CD14-positive monocyte (primary cell): Measurements from ENCODE around the gene ITGA11. TPM values are rescaled to one million over a fixed set of nuclear protein-coding genes. Genes with fewer than 3 reads are reported as not detected.

Experiments
- DNase-seq, 3 donors: peaks; one replicate each; pipeline ENCODE4 v3.0.0-alpha.2; 2011 to 2022
- H2AFZ ChIP-seq: 2 replicates; pipeline ENCODE4 v1.6.0; 2012; ENCODE audit warnings: mild to moderate bottlenecking, low read depth, low read length, inconsistent platforms; ENCODE audit not compliant: insufficient read depth, poor library complexity, severe bottlenecking
- H3K27ac ChIP-seq, 2 donors: 1 replicate in 1 of 2; 2 replicates in 1 of 2; pipeline ENCODE4 v1.5.1; 2012 to 2013; ENCODE audit warnings: low read length in 2 of 2, control low read depth in 1 of 2, inconsistent platforms in 1 of 2, low read depth in 1 of 2, mild to moderate bottlenecking in 1 of 2
- H3K27me3 ChIP-seq, 2 donors: one replicate each; pipeline versions ENCODE4 v1.6.0 to v1.6.1; 2011 to 2013; ENCODE audit warnings: low read length in 2 of 2; ENCODE audit not compliant: control insufficient read depth in 2 of 2, insufficient read depth in 2 of 2
- H3K36me3 ChIP-seq, 2 donors: replicated peaks in 1 of 2; 1 replicate in 1 of 2; 2 replicates in 1 of 2; pipeline versions ENCODE4 v1.5.1 to v1.6.1; 2012 to 2013; ENCODE audit warnings: low read length in 2 of 2, control low read depth in 1 of 2, inconsistent platforms in 1 of 2, mild to moderate bottlenecking in 1 of 2; ENCODE audit not compliant: insufficient read depth in 2 of 2, control insufficient read depth in 1 of 2
- H3K4me1 ChIP-seq, 2 donors: 1 replicate in 1 of 2; 2 replicates in 1 of 2; pipeline versions ENCODE4 v1.5.1 to v1.6.1; 2012 to 2013; ENCODE audit warnings: low read length in 2 of 2, control low read depth in 1 of 2, inconsistent platforms in 1 of 2, mild to moderate bottlenecking in 1 of 2, moderate library complexity in 1 of 2; ENCODE audit not compliant: insufficient read depth in 2 of 2, control insufficient read depth in 1 of 2
- H3K4me2 ChIP-seq: replicated peaks from 2 replicates; pipeline ENCODE3; 2012; ENCODE audit warnings: low read length, moderate library complexity, mild to moderate bottlenecking; ENCODE audit not compliant: poor library complexity, severe bottlenecking; ENCODE audit errors: extremely low read depth
- H3K4me3 ChIP-seq, 3 experiments: fragments of 200-600 bp in 1 of 3; sonication (generic) in 1 of 3; replicated peaks in 1 of 3; 1 replicate in 2 of 3; 2 replicates in 1 of 3; pipeline ENCODE4 v1.5.1; 2011 to 2013; ENCODE audit warnings: low read length in 3 of 3, mild to moderate bottlenecking in 3 of 3, control low read depth in 2 of 3, low read depth in 2 of 3, inconsistent platforms in 1 of 3, moderate library complexity in 1 of 3
- H3K79me2 ChIP-seq: 2 replicates; pipeline ENCODE4 v1.6.0; 2012; ENCODE audit warnings: mild to moderate bottlenecking, control low read depth, inconsistent platforms, low read length, moderate library complexity; ENCODE audit not compliant: insufficient read depth
- H3K9ac ChIP-seq: 2 replicates; pipeline ENCODE4 v1.6.0; 2017; ENCODE audit warnings: low read length, mild to moderate bottlenecking; ENCODE audit not compliant: insufficient read depth, poor library complexity, severe bottlenecking
- H3K9me3 ChIP-seq, 2 donors: replicated peaks in 1 of 2; 1 replicate in 1 of 2; 2 replicates in 1 of 2; pipeline versions ENCODE4 v1.5.1 to v1.6.1; 2012 to 2013; ENCODE audit warnings: low read length in 2 of 2, control low read depth in 1 of 2; ENCODE audit not compliant: control insufficient read depth in 1 of 2, insufficient read depth in 1 of 2
- H4K20me1 ChIP-seq: 2 replicates; pipeline ENCODE4 v1.6.0; 2012; ENCODE audit warnings: mild to moderate bottlenecking, low read length, control low read depth, moderate library complexity; ENCODE audit not compliant: insufficient read depth
- H3K27ac Mint-ChIP-seq, 7 donors: one replicate each; pipeline ENCODE4 v1.8.0; 2020; ENCODE audit warnings: mild to moderate bottlenecking in 7 of 7, mixed read lengths in 7 of 7, moderate library complexity in 6 of 7, inconsistent platforms in 2 of 7
- H3K27me3 Mint-ChIP-seq, 3 donors: one replicate each; pipeline ENCODE4 v1.8.0; 2021 to 2022; ENCODE audit warnings: low read depth in 3 of 3, mild to moderate bottlenecking in 3 of 3, mixed read lengths in 3 of 3, moderate library complexity in 3 of 3, inconsistent platforms in 1 of 3
- H3K36me3 Mint-ChIP-seq, 2 donors: one replicate each; pipeline ENCODE4 v1.8.0; 2020; ENCODE audit warnings: mixed read lengths in 2 of 2, inconsistent platforms in 1 of 2, mild to moderate bottlenecking in 1 of 2
- H3K4me1 Mint-ChIP-seq: one replicate; pipeline ENCODE4 v1.8.0; 2020; ENCODE audit warnings: mild to moderate bottlenecking, mixed read lengths
- H3K4me3 Mint-ChIP-seq, 2 donors: one replicate each; pipeline ENCODE4 v1.8.0; 2020; ENCODE audit warnings: mild to moderate bottlenecking in 2 of 2, mixed read lengths in 2 of 2, moderate library complexity in 1 of 2
- H3K9me3 Mint-ChIP-seq, 7 donors: one replicate each; pipeline ENCODE4 v1.8.0; 2020 to 2022; ENCODE audit warnings: mixed read lengths in 7 of 7, mild to moderate bottlenecking in 6 of 7, moderate library complexity in 6 of 7, inconsistent platforms in 2 of 7
- CTCF ChIP-seq: fragments of 200-600 bp; IDR thresholded peaks from one replicate; pipeline ENCODE4 v1.8.0; 2022; ENCODE audit warnings: antibody characterized with exemption, mild to moderate bottlenecking
- WGBS: methylation state at CpG from one replicate; pipeline ENCODE4 v1.1.5; 2013; ENCODE audit warnings: missing lambda C conversion rate; ENCODE audit not compliant: insufficient coverage; 5-methylcytosine and 5-hydroxymethylcytosine counted together
- intact Hi-C, 2 donors: fragments of 100-400 bp; cut with micrococcal nuclease; formaldehyde crosslinking; loops; one replicate each; pipeline versions ENCODE4 v1.15.0 to v1.15.1; 2023
- polyA plus RNA-seq, 3 donors: library from polyadenylated mRNA; depleted of rRNA in 1 of 3; unstranded in 2 of 3; stranded (reverse) in 1 of 3; fragments of 300-500 nt in 2 of 3; fragments of >200 nt in 1 of 3; fragmentation: Illumina TruSeq in 2 of 3; gene quantifications; 1 replicate in 2 of 3; 2 replicates in 1 of 3; pipeline ENCODE4 v1.2.3, GENCODE V29; 2012 to 2021

Gene ITGA11
- polyA plus RNA-seq, 3 donors: under 0.01 to 0.01 TPM; not detected in 1

- H3K4me1 ChIP-seq: peaks cover 0 to 5% of the 10 kb centered on the region in 2 donors
- H3K4me2 ChIP-seq: no peak overlapping the region
- no peak overlapping the region for H2AFZ ChIP-seq
- no peaks in the 10 kb centered on the region for H3K9me3 ChIP-seq
- H3K79me2 ChIP-seq: no peaks in the 10 kb centered on the region
- no peak overlapping the region for H3K27ac ChIP-seq
- no peak overlapping the region for H3K27ac Mint-ChIP-seq
- H3K4me3 ChIP-seq: no peak overlapping the region
- intact Hi-C loops: no loop called here
- H3K4me3 Mint-ChIP-seq: no peak overlapping the region
- H3K4me1 Mint-ChIP-seq: peaks cover 10% of the 10 kb centered on the region
- no CpG with 5 or more reads among the region's 1 CpG for WGBS
- H3K36me3 ChIP-seq: no peaks in the 10 kb centered on the region
- DNase-seq: no peak
- no peak for TF ChIP-seq CTCF
- H3K9me3 Mint-ChIP-seq: peaks cover 0 to 2% (median 0%) of the 10 kb centered on the region in 7 donors
- no peaks in the 10 kb centered on the region for H3K36me3 Mint-ChIP-seq
- H3K9ac ChIP-seq: no peak overlapping the region
- no peaks in the 10 kb centered on the region for H3K27me3 ChIP-seq
- H4K20me1 ChIP-seq: no peaks in the 10 kb centered on the region
- H3K27me3 Mint-ChIP-seq: peaks cover 0 to 16% (median 13%) of the 10 kb centered on the region in 3 donors
These were observed 96.7 kb downstream of the ITGA11 start for GRCh38 chr15:68335251-68335650.

- Histone ChIP-seq H3K9ac (no peak overlapping the region), H3K4me1 (peaks cover 0 to 5% of the 10 kb centered on the region in 2 donors), H2AFZ (no peak overlapping the region), H3K4me2 (no peak overlapping the region), H3K36me3 (no peaks in the 10 kb centered on the region), H4K20me1 (no peaks in the 10 kb centered on the region), H3K4me3 (no peak overlapping the region), H3K9me3 (no peaks in the 10 kb centered on the region), H3K27me3 (no peaks in the 10 kb centered on the region), H3K79me2 (no peaks in the 10 kb centered on the region), H3K27ac (no peak overlapping the region)
- H3K36me3 Mint-ChIP-seq: no peaks in the 10 kb centered on the region
- no peak for TF ChIP-seq CTCF
- H3K4me1 Mint-ChIP-seq: peaks cover 10% of the 10 kb centered on the region
- 37% methylated on average over 8 of the region's 9 CpGs for WGBS
- H3K27ac Mint-ChIP-seq: peak overlapping the region in 1 of 7 donors; percentile 51
- peaks cover 0 to 15% (median 12%) of the 10 kb centered on the region in 3 donors for H3K27me3 Mint-ChIP-seq
- no peak overlapping the region for H3K4me3 Mint-ChIP-seq
- intact Hi-C loops: no loop called here
- DNase-seq: no peak
- H3K9me3 Mint-ChIP-seq: peaks cover 0 to 2% (median 0%) of the 10 kb centered on the region in 7 donors
These were observed 97.3 kb downstream of the ITGA11 start for GRCh38 chr15:68334661-68335124.
